Measurements from ENCODE around the gene C2orf74. TPM values are rescaled to one million over a fixed set of nuclear protein-coding genes. Genes with fewer than 3 reads are reported as not detected.
"Not testable (repeated sequence)": the region's sequence is repeated elsewhere in the genome, so short reads cannot be mapped to it uniquely, and the experiment has no call there.

The C2orf74 gene
- total RNA-seq, 1 donor from 2014 or later = 9.0 TPM

- H3K27ac Mint-ChIP-seq (ENCODE audit: unreplicated experiment) = no peak overlapping the region
- H3K4me1 Mint-ChIP-seq = no peaks in the 10 kb centered on the region
- H3K27me3 Mint-ChIP-seq (ENCODE audit: low read depth) = no peaks in the 10 kb centered on the region
- H3K4me3 Mint-ChIP-seq = no peak overlapping the region
- peaks cover 7% of the 10 kb centered on the region for H3K9me3 Mint-ChIP-seq
- no peak for TF ChIP-seq CTCF (conservative IDR thresholded peaks at IDR 0.05)
- peaks cover 12% of the 10 kb centered on the region for H3K36me3 Mint-ChIP-seq (ENCODE audit: low read depth)
- DNase-seq (ENCODE audit: low read depth, low spot score) = no peak
These were observed 36.2 kb upstream of the C2orf74 start for GRCh38 chr2:61125798-61126197.

- not testable (repeated sequence) for DNase-seq (ENCODE audit: low read depth, low spot score); H3K4me3 Mint-ChIP-seq; H3K4me1 Mint-ChIP-seq; H3K27me3 Mint-ChIP-seq (ENCODE audit: low read depth); H3K9me3 Mint-ChIP-seq; H3K27ac Mint-ChIP-seq (ENCODE audit: unreplicated experiment)
- H3K36me3 Mint-ChIP-seq (ENCODE audit: low read depth) = peaks cover 12% of the 10 kb centered on the region
These were observed 33.9 kb upstream of the C2orf74 start for GRCh38 chr2:61128122-61128521.

GRCh38 chr2:61134141-61134540 is 27.8 kb upstream of the C2orf74 start:
- H3K4me1 Mint-ChIP-seq = no peaks in the 10 kb centered on the region
- no peaks in the 10 kb centered on the region for H3K27me3 Mint-ChIP-seq (ENCODE audit: low read depth)
- H3K27ac Mint-ChIP-seq (ENCODE audit: unreplicated experiment) = no peak overlapping the region
- DNase-seq (ENCODE audit: low read depth, low spot score) = no peak
- H3K36me3 Mint-ChIP-seq (ENCODE audit: low read depth) = no peaks in the 10 kb centered on the region
- peaks cover 3% of the 10 kb centered on the region for H3K9me3 Mint-ChIP-seq
- H3K4me3 Mint-ChIP-seq = no peak overlapping the region
- TF ChIP-seq CTCF (conservative IDR thresholded peaks at IDR 0.05) = no peak

- Mint-ChIP-seq H3K27me3 (ENCODE audit: low read depth) (no peaks in the 10 kb centered on the region), H3K4me3 (no peak overlapping the region), H3K36me3 (ENCODE audit: low read depth) (no peaks in the 10 kb centered on the region), H3K9me3 (peaks cover 3% of the 10 kb centered on the region), H3K4me1 (no peaks in the 10 kb centered on the region), H3K27ac (ENCODE audit: unreplicated experiment) (no peak overlapping the region)
- no peak for TF ChIP-seq CTCF (conservative IDR thresholded peaks at IDR 0.05)
- no peak for DNase-seq (ENCODE audit: low read depth, low spot score)
These were observed 26.5 kb upstream of the C2orf74 start for GRCh38 chr2:61135510-61135909.

GRCh38 chr2:61138859-61139258 is 23.1 kb upstream of the C2orf74 start:
- no peak overlapping the region for H3K4me3 Mint-ChIP-seq
- no peak for TF ChIP-seq CTCF (conservative IDR thresholded peaks at IDR 0.05)
- H3K27me3 Mint-ChIP-seq (ENCODE audit: low read depth) = no peaks in the 10 kb centered on the region
- H3K27ac Mint-ChIP-seq (ENCODE audit: unreplicated experiment) = no peak overlapping the region
- no peaks in the 10 kb centered on the region for H3K9me3 Mint-ChIP-seq
- H3K36me3 Mint-ChIP-seq (ENCODE audit: low read depth) = no peaks in the 10 kb centered on the region
- DNase-seq (ENCODE audit: low read depth, low spot score) = no peak
- H3K4me1 Mint-ChIP-seq = no peaks in the 10 kb centered on the region

- peaks cover 6% of the 10 kb centered on the region for H3K4me1 Mint-ChIP-seq
- H3K4me3 Mint-ChIP-seq = peak overlapping the region; percentile 8
- H3K27ac Mint-ChIP-seq (ENCODE audit: unreplicated experiment) = no peak overlapping the region
- TF ChIP-seq CTCF (conservative IDR thresholded peaks at IDR 0.05) = no peak
- DNase-seq (ENCODE audit: low read depth, low spot score) = no peak
- H3K9me3 Mint-ChIP-seq = peaks cover 4% of the 10 kb centered on the region
- peaks cover 5% of the 10 kb centered on the region for H3K36me3 Mint-ChIP-seq (ENCODE audit: low read depth)
- H3K27me3 Mint-ChIP-seq (ENCODE audit: low read depth) = no peaks in the 10 kb centered on the region
These were observed 20.8 kb upstream of the C2orf74 start for GRCh38 chr2:61141151-61141550.
